K562 (cell line): ENCODE data around the gene SCYL2. TPM values are rescaled to one million over a fixed set of nuclear protein-coding genes. Genes with fewer than 3 reads are reported as not detected.

ENCODE experiments used
- ATAC-seq: fragments of 200-7000 bp; cut with Tn5 transposase; 3 replicates; pipeline ENCODE4 v1.9.1; 2020; ENCODE audit warnings: moderate library complexity
- BruUV-seq: library from RNA; stranded (reverse); fragments of 400-500 nt; replicated peaks from 2 replicates; lab custom pipeline; 2021; lab: Mats Ljungman, UMichigan
- CTCF ChIA-PET: fragments of 300-600 bp; formaldehyde crosslinking; extraction: SDS; loops from one replicate; lab custom pipeline; 2021; ENCODE audit warnings: low intra/inter-chr PET ratio; lab: Yijun Ruan, JAX
- POLR2A ChIA-PET: fragments of 300-600, 350-650 bp; sonication (Branson Sonifier 250); formaldehyde crosslinking; extraction: SDS; loops from one replicate; lab custom pipeline; 2021; ENCODE audit warnings: antibody characterized with exemption, inconsistent platforms; lab: Yijun Ruan, JAX
- DNase-seq, 4 experiments: peaks; one replicate each; pipeline versions ENCODE4 v3.0.0 to v3.0.0-alpha.2; 2011 to 2018; ENCODE audit warnings: low spot score in 3 of 4, mixed read lengths in 3 of 4; ENCODE audit errors: extremely low read depth in 1 of 4
- FAIRE-seq: peaks from 2 replicates; lab custom pipeline; 2011; peaks lifted over from hg19 to GRCh38; lab: Jason Lieb, UNC
- H2AFZ ChIP-seq: 2 replicates; pipeline ENCODE4 v1.6.0; 2011; ENCODE audit warnings: low read depth, low read length, control low read depth, inconsistent platforms
- H3K27ac ChIP-seq: fragments of 200-600 bp; 3 replicates; pipeline ENCODE4 v1.8.0; 2011; ENCODE audit warnings: low read depth, mild to moderate bottlenecking, control low read depth, inconsistent platforms, low read length, moderate library complexity, mixed read lengths; ENCODE audit errors: extremely low read depth
- H3K27me3 ChIP-seq, 2 experiments: fragments of 300-600 bp in 1 of 2; 2 replicates in 1 of 2; 3 replicates in 1 of 2; pipeline versions ENCODE4 v1.6.0 to v1.8.0; 2011; ENCODE audit warnings: inconsistent platforms in 2 of 2, low read length in 2 of 2, mild to moderate bottlenecking in 1 of 2, mixed read lengths in 1 of 2, moderate library complexity in 1 of 2; ENCODE audit not compliant: control insufficient read depth in 2 of 2, insufficient read depth in 2 of 2
- H3K36me3 ChIP-seq: fragments of 300-600 bp; 3 replicates; pipeline ENCODE4 v1.8.0; 2011; ENCODE audit warnings: mild to moderate bottlenecking, low read length, inconsistent platforms; ENCODE audit not compliant: control insufficient read depth, insufficient read depth
- H3K4me1 ChIP-seq, 2 experiments: fragments of 200-600 bp in 1 of 2; replicated peaks in 1 of 2; 2 replicates in 1 of 2; 3 replicates in 1 of 2; pipeline versions ENCODE4 v1.5.1 to v1.8.0; 2011; ENCODE audit warnings: inconsistent platforms in 2 of 2, low read length in 2 of 2, mild to moderate bottlenecking in 1 of 2, mixed read lengths in 1 of 2, moderate library complexity in 1 of 2; ENCODE audit not compliant: control insufficient read depth in 2 of 2, insufficient read depth in 2 of 2
- H3K4me2 ChIP-seq: 2 replicates; pipeline ENCODE4 v1.6.1; 2011; ENCODE audit warnings: low read length, control low read depth, inconsistent platforms, mixed read lengths; ENCODE audit not compliant: insufficient read depth
- H3K4me3 ChIP-seq: fragments of 200-600 bp; sonication (generic), shearing (Covaris generic); 2 replicates; pipeline ENCODE4 v1.5.1; 2016; ENCODE audit warnings: control low read depth, inconsistent platforms
- H3K79me2 ChIP-seq: fragments of 200-600 bp; 3 replicates; pipeline ENCODE4 v1.8.0; 2011; ENCODE audit warnings: low read length, inconsistent platforms; ENCODE audit not compliant: control insufficient read depth, insufficient read depth
- H3K9ac ChIP-seq, 2 experiments: 2 replicates each; pipeline versions ENCODE4 v1.6.0 to v1.6.1; 2011; ENCODE audit warnings: low read depth in 2 of 2, low read length in 2 of 2, control low read depth in 1 of 2, inconsistent platforms in 1 of 2, mild to moderate bottlenecking in 1 of 2, mixed read lengths in 1 of 2; ENCODE audit not compliant: insufficient read depth in 1 of 2
- H3K9me1 ChIP-seq: one replicate; pipeline ENCODE4 v1.6.0; 2011; ENCODE audit warnings: inconsistent platforms, mild to moderate bottlenecking, low read length, moderate library complexity; ENCODE audit not compliant: control insufficient read depth, insufficient read depth
- H3K9me3 ChIP-seq: replicated peaks from 2 replicates; pipeline ENCODE4 v1.5.1; 2011; ENCODE audit warnings: low read depth, low read length, inconsistent platforms; ENCODE audit not compliant: control insufficient read depth, insufficient read depth
- H4K20me1 ChIP-seq: replicated peaks from 2 replicates; pipeline ENCODE4 v1.6.1; 2011; ENCODE audit warnings: low read length, inconsistent platforms, mixed read lengths; ENCODE audit not compliant: control insufficient read depth, insufficient read depth
- ZNF384 ChIP-seq: IDR thresholded peaks from 2 replicates; pipeline ENCODE4 v1.6.1; 2012; ENCODE audit warnings: low read depth, low read length, improper control_type of control experiment
- WGBS: fragments of 100-300 bp; shearing (Covaris generic); methylation state at CpG from one replicate; pipeline ENCODE4 v1.1.6; 2016; ENCODE audit warnings: low coverage, mixed read lengths; ENCODE audit not compliant: insufficient coverage; ENCODE audit errors: missing lambda C conversion rate; 5-methylcytosine and 5-hydroxymethylcytosine counted together
- in situ Hi-C: fragments of 300-500 bp; cut with MboI; formaldehyde crosslinking; loops from 4 replicates; pipeline ENCODE4 v1.15.0; 2018; ENCODE audit warnings: inconsistent platforms, mixed read lengths
- intact Hi-C: fragments of 100-400 bp; cut with micrococcal nuclease; formaldehyde crosslinking; loops from 2 replicates; pipeline ENCODE4 v1.14.2; 2022
- polyA plus RNA-seq, 8 experiments: library from polyadenylated mRNA; depleted of rRNA in 4 of 8; stranded (reverse) in 5 of 8; unstranded in 3 of 8; fragments of >200 nt; fragmentation: Nextera tagmentation in 2 of 8; fragmentation: Illumina TruSeq in 1 of 8; extraction: Ambion mirVana in 2 of 8; extraction: Trizol in 1 of 8; gene quantifications; 2 replicates each; pipeline versions ENCODE4 v1.2.1 to v1.2.3, GENCODE V29; 2011 to 2014; ENCODE audit warnings: inconsistent platforms in 1 of 8, missing spikeins in 1 of 8
- total RNA-seq, 7 experiments: library from RNA; depleted of rRNA in 6 of 7; stranded (reverse); fragments of >200 nt in 6 of 7; fragmentation: Illumina TruSeq in 2 of 7; extraction: Trizol in 2 of 7; gene quantifications; 2 replicates each; pipeline versions ENCODE4 v1.2.1 to v1.2.3, GENCODE V29; 2011 to 2021; ENCODE audit warnings: low replicate concordance in 1 of 7
- TF ChIP-seq, protein P1 (sequence below): fragments of 250-450 bp; sonication (Bioruptor Pico); IDR thresholded peaks from 2 replicates; pipeline ENCODE4 v1.4.0; 2020; ENCODE audit warnings: borderline replicate concordance

The SCYL2 gene
- total and polyA plus RNA-seq, 9 of the 15 experiments (the other 6 are each of a cell fraction or from before 2014, with no cell fraction given): 9.9 to 49.0 (median 32.9) TPM

DNA sequence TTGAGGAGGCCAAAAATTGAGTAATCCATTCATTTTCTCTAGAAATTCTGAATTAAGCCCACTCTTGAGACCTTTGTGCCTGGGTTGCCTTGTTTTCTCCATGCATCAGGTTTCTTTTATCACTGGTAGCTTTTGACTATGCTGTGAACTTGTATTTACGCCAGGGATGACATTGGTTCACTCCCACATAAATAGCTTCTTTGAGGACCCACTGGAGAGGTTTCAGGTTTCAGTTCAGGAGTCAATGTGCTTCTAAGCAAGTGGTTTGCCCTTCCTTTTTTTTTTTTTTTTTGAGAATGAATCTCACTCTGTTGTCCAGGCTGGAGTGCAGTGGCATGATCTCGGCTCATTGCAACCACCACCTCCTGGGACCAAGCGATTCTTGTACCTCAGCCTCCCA is 79.7 kb downstream of the SCYL2 start:
- Histone ChIP-seq H3K9me3 (no peaks in the 10 kb centered on the region), H2AFZ (no peak overlapping the region), H4K20me1 (no peaks in the 10 kb centered on the region), H3K36me3 (no peaks in the 10 kb centered on the region), H3K9ac (no peak overlapping the region), H3K4me2 (no peak overlapping the region), H3K9me1 (no peaks in the 10 kb centered on the region), H3K4me3 (no peak overlapping the region), H3K79me2 (no peaks in the 10 kb centered on the region), H3K27ac (no peak overlapping the region), H3K4me1 (no peaks in the 10 kb centered on the region), H3K27me3 (no peaks in the 10 kb centered on the region; a peak in 1 of 5 replicates)
- intact Hi-C loops: loop anchor here (5.0 kb wide), 2 partner anchors 131 to 326 kb away; no protein-coding TSS in a partner anchor
- no TSS peak for BruUV-seq
- ATAC-seq: no peak; the same call in 2 of the 3 replicates
- no peak for FAIRE-seq
- ChIA-PET CTCF (interaction anchor here (3.4 kb wide), 1 partner anchor 208 kb away, joined by 35 read pairs; no protein-coding TSS in a partner anchor), POLR2A (no interaction called here)
- DNase-seq: no peak
- 24% methylated on average over 2 of the region's 3 CpGs for WGBS
- 0 out of 2 replicates have a peak, but pooled peaks have one; percentile 10 for TF ChIP-seq ZNF384
- TF ChIP-seq, protein P1, sequence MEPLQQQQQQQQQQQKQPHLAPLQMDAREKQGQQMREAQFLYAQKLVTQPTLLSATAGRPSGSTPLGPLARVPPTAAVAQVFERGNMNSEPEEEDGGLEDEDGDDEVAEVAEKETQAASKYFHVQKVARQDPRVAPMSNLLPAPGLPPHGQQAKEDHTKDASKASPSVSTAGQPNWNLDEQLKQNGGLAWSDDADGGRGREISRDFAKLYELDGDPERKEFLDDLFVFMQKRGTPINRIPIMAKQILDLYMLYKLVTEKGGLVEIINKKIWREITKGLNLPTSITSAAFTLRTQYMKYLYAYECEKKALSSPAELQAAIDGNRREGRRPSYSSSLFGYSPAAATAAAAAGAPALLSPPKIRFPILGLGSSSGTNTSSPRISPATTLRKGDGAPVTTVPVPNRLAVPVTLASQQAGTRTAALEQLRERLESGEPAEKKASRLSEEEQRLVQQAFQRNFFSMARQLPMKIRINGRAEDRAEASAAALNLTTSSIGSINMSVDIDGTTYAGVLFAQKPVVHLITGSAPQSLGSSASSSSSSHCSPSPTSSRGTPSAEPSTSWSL (CRISPR knock-in tag): no peak
- in situ Hi-C loops: loop anchor here (10.0 kb wide), 1 partner anchor 328 kb away; no protein-coding TSS in a partner anchor
